Dedifferentiated amniotic fluid mesenchymal stem cell (primary cell): ENCODE measurements around the gene SLC15A1.
"Not testable (repeated sequence)": the region's sequence is repeated elsewhere in the genome, so short reads cannot be mapped to it uniquely, and the experiment has no call there.

ENCODE experiments used
- DNase-seq: peaks from one replicate; pipeline ENCODE4 v3.0.0-alpha.2; 2016; ENCODE audit errors: extremely low spot score

The SLC15A1 gene

DNA sequence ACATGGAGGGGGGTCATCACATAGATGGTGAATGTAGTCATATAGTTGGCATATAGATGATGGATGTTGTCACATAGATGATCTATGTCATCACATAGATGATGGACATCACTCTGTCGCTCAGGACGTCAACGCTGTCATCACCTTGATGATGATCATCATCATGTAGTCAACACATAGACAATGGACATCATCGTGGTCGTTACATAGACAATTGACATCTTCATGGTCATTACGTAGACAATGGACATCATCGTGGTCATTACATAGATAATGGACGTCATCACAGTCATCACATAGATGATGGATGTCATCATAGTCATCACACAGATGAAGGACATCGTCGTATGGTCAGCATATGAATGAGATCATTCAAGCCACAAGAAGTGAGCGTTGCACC is 28.6 kb upstream of the SLC15A1 start:
- no peak for DNase-seq

DNA sequence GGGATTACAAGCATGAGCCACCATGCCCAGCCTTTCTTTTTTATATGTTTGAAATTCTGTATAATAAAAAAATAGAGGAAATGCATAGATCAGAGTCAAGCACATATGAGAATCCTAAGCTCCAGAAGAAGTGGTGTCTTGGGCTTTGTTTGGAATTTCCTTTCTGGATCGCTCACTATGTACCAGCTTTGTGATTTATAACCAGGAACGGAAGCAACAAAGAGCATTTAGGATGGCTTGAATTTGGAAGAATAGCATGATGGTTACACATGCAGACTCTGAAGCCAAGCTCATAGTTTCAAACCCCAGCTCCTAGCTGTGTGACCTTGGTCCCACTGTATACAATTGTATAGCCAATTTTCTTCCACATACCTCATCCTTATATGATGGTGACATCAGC is 28.0 kb upstream of the SLC15A1 start:
- no peak for DNase-seq

DNA sequence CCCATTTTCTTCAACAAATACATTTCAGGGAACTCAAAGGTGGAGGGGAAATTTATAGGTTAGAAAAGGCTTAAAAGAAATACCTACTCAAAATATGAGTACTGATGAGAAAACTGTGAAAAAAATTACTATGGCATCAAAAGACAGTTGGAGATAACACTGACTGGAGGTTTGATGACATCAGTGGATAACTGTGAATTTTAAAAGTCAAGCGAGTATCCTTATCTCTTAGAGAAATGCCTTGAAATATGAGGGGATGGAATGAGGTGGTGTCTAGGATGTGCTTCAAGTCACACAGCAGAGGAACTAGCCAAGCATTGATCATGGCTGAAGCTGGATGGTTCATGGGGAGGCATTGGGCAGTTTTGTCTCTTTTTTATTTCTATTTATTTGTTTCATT is 27.2 kb upstream of the SLC15A1 start:
- no peak for DNase-seq

DNA sequence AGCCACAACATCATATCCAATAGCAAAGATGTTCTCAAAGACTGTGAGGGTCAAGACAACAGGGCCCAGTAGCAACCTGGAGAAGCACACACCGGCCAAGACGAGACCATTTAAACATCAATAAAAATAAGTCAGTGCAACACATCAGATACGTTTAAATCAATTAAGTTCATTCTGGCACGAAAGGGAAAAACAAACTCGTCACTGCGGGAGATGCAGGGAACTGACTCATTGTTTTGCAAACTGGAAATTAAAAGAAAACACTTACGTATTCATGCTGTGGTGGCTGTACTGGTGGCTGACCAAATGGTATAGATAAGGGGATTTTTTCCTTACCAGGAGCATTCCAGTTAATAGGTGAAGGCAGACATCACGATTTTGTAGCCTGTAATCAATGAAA is 26.3 kb upstream of the SLC15A1 start:
- no peak for DNase-seq

DNA sequence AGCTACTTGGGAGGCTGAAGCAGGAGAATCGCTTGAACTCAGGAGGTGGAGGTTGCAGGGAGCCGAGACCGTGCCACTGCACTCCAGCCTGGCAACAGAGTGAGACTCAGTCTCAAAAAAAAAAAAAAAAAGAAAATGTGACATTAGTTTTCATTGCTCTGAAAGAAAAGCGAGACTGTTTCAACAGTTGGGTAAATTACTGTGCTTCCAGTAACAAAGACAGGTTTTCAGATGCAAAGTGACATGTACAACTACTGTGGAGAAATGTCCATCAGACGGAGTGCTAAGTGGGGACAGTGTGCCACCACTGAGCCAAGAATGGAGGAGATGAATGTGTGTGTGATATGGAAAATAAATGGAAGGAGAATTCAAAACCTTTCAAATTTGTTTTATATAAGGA is 24.2 kb upstream of the SLC15A1 start:
- no peak for DNase-seq

DNA sequence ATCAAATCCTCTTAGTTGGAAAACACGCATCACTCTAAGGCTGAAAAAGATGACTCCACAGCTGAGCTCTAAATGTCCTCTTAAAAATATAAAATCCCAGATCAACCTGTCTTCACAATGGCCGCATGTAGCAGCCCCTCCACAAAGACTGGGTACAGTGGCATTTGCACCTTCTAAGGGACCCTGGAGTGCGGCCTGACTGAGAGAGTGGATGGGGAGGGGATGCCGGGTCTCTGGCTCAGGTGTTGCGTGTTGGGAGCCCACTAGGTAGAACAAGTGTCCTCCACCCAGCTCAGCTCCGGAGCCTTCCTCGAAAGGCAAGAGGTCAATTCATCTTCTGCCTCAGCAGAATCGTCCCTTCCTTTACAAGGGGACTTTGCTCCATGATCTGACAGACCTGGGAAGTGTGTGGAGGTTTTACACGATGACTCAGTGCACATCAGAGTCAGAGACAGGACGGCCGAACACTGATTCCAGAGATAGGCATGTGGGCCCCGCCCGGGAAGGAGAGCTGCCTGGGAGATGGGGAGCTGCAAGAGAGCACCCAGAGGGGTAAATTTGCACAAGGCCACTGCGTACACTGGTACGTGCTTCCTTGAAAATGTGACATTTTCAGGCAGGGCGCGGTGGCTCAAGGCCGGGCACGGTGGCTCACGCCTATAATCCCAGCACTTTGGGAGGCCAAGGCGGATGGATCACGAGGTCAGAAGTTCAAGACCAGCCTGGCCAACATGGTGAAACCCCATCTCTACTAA is 23.5 kb upstream of the SLC15A1 start:
- DNase-seq = peak; percentile 21

DNA sequence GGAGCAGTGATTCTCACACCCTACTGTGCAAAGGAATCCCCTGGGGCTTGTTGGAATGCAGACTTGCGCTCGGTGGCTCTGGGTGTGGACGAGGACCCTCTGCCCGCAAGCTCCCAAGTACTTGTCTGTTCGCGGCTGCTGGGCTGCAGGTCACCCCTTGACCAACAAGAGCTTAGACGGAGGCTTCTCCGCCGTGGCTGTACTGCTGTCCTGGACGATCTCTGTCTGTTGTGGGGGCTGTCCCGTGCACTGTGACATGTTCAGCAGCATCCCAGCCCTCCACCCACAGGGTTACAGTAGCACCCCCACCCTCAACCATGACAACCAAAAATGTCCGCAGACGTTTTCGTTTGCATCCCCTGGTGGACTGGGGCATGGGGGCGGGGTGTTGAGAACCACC is 22.9 kb upstream of the SLC15A1 start:
- no peak for DNase-seq

DNA sequence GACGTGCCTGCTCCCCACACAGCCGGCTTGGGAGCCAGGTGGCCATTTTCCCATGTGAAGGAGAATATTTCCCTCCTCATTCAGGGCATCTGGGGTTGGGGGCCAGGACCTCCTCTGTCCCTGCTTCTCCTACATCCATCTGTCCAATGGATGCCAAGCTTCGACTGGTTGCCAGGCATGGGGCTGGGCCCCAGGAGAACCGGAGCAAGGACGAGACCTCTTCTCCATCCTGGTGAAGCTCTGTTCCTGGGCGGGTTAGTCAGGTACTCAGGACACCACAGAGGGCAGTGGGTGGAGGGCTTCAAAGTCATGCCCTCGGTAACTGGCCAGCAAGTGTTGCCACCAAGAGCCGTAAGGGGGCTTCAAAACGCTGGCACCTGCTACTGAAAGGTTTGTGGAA is 22.3 kb upstream of the SLC15A1 start:
- DNase-seq = no peak

DNA sequence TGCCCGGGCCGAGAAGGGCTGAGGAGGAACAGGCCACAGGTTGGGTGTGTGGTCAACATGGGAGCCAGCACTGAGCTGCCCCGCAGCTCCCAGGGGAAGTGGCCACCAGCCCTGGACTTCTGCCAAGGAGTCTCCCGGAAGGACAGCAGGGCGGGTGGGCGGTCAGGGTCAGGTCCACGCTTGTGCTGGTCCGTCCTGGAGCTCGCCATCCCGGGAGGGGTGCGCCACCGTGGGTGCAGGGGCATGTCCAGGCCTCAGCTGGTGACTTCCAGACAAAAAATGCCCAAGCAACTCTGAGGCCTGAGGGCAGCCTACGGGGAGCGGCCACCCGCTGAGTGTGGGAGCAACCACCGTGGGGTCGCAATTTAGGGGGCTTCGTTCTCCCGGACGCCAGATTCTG is 21.4 kb upstream of the SLC15A1 start:
- no peak for DNase-seq

DNA sequence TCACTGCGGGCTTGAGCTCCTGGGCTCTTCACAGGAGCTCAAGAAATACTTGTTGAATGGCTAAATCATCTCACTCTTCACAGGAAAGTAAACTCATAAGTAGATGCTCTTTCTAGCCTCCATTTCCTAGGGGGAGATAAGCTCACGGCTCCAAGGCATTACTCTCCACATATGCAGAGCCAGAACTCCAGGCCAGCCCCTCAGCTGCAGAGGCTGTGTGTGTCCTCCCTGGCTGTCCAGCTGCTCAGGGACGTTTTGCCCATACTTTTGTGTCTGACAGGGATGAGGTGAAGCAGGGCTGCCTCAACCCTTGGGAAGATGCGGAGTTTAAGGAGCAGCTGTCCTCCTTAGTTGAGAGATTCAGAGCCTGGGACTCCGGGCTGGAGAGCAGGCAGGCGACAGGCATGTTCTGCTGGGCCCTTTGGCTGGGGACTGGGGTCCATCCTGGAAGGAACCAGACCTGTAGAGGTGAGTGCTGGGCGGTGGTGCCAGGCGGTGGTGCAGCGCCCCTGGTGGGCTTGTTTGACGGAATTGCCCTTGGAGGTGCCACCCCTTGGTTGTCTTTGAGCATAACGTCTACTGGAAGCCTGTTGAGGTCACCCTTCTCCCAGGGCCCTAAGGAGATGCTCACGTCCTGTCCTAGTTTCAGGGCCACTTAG is 20.5 kb upstream of the SLC15A1 start:
- no peak for DNase-seq

DNA sequence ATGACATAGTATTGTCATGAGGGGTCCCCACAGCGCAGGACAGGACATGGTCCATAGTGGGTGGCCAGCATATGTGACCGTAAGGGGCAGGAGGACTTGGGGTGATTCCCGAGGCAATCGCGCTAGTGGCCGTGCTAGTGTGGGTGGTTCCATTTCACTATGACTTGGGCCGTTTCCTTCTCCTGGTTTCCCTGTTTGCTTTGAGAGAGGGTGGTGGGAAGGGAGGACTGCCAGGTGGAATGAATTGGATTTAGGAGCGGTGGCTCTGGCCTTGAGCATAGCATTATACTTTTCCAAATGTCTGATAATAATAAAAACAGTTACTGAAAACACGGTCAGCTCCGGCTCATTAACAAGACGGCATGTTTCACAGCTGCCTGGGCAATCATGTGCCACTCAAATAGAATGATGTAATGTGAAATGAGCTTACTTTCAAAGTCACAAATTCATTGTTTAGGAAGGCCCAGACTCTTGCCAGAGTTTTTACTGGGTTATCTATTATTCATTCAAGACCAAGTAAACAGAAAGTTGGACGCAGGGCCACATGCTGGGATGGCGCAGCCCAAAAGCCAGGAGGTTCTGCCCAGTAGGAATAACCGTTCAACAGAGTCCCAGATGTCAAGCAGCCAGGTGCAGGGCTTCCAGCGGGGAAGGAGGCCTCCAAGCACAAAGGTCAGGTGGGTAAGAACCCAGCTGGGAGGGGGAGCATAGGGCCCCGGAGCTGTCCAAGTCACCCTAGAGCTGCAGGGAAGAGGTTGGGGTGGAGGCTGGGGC is 19.6 kb upstream of the SLC15A1 start:
- no peak for DNase-seq

DNA sequence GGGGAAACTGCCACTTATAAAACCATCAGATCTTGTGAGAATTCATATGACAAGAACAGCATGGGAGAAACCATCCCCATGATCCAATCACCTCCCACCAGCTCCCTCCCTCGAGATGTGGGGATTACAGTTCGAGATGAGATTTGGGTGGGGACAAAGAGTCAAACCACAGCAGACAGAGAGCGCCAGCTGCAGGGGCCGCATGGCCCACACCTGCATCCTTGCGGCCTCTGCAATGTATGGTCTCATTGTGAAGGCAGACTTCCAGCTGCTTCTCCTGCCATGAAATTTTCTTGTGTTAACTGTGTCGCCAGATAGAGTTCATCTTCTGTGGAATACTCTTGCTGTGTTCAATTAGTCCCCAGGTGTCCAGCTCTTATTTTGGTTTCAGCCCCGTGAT is 17.3 kb upstream of the SLC15A1 start:
- DNase-seq = no peak

DNA sequence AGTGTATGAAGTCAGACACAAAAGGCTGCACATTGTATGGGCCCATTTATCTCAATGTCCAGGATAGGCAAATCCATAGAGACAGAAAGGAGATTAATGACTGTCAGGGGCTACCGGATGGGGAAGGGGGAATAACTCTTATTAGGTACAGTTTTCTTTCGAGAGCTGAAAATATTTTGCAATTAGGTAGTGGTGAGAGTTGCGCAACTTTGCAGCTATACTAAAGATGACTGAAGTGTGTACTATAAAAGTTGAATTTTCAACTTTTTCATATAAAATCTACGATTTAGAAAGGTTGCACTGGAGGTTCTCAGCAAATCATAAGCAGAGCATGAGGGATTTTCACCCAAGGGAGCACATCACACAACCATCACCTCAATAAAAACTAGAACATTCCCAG is 16.1 kb upstream of the SLC15A1 start:
- no peak for DNase-seq

DNA sequence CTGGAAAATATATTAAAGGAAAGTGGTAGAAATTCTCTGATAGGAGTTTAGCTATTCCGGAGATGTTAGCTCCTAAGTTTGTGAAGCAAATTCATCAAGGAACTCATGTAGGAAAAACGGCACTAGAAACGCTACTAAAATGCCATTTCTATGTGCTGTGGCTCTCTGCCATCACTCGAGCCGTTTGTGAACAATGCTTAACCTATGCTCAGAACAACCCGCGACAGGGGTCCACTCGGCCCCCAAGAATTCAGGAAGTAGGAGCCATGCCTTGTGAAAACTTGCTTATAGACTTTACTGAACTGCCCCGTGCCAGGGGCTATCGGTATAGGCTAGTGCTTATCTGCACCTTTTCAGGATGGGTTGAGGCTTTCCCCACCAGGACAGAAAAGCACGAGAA is 14.2 kb upstream of the SLC15A1 start:
- DNase-seq = no peak

DNA sequence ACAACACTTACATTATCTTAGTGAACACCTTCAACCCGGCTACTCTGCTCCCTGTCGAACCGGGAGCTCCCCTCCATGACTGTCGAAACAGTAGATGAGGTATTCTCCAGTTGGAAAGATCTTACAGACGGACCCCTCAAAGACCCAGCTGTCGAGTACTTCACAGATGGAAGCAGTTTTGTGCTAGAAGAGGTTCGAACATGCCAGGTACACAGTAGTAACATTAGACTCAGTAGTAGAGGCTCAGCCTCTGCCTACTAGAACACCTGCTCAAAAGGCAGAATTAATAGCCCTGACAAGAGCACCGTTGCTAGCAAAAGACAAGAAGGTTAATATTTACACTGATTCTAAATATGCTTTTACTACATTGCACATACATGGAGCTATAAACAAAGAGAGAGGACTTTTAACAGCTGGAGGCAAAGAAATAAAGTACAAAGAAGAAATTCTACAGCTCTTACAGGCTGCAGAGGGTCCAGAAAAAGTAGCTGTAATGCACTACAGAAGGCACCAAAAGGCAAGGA is 13.6 kb upstream of the SLC15A1 start:
- no peak for DNase-seq

DNA sequence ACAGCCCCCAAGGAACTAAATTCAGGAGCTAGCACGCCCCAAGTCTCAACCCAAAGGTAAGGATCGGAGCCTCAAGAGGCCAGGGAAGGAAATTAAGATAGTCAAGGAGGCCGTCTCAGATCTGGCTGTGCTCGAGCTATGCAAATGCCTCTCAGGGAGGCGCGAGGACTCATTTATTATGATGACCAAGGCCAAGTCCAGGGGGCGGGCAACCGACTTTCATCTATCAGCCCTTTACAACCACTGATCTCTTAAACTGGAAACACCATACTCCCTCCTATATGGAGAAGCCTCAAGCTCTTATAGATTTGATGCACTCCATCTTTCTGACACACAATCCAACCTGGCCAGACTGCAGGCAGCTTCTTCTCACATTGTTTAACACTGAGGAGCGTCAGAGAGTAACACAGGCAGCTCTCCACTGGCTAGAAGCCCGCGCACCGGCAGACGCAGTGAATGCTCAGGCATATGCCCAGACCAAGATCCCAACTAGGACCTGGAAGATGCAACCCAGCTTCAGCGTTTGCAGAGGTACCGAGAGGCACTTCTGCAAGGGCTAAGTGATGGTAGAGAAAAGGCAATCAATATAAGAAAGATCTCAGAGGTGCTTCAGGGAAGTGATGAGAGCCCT is 9.6 kb upstream of the SLC15A1 start:
- no peak for DNase-seq

DNA sequence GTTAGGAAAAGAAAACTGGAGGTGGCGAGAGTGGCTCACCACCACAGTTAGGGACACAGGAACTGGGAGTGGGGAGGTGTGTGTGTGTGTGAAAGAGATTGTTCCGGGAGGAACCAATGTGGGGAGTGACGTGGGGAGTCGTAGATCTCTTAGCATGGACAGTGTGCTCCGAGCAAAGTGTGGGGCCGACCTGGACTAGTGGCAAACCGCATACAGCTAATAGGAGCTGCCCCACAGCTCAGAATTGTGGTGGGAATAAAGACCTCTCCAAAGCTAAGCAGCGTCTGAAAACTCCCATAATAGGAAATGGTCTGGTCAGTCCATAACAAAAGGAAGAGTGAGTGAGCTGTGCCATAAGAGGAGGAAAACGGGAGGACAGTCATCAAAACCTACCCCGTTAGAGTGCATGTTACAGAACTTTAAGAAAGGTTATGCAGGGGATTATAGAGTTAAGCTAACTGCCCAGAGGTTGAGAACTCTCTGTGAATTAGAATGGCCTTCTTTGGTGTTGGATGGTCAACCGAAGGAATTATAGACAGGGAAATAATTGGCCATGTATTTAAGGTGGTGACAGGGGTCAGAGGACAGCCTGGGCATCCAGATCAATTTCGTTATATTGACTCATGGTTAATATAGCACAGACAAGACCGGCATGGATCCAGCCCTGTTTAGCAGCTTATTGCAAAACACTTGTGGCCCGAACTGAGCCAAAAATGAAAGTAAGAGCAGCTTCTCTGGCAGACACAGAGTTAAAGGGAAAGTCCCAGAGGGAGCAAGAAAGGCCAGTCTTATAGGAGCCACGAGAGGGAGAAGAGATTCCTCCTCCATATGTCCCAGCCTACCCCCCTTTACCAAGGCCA is 8.9 kb upstream of the SLC15A1 start:
- DNase-seq = no peak

DNA sequence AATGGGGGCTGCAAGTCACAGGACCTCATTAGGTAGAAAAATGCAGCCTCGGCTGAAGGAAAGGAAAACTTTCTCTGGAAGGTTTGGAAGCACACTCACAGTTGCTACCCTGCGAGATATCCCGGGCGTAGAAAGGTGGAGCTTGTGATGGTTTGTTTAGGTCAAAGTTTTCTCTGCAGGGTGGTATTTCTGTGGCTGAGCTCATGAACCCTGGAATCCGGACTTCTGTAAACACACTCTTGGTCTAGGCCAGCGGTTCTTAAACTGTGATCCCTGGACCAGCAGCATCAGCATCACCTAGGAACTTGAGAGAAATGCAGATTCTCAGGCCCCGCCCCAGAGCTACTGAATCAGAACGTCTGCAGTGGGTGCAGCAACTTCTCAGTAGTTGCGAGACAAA is 3.3 kb upstream of the SLC15A1 start:
- no peak for DNase-seq

DNA sequence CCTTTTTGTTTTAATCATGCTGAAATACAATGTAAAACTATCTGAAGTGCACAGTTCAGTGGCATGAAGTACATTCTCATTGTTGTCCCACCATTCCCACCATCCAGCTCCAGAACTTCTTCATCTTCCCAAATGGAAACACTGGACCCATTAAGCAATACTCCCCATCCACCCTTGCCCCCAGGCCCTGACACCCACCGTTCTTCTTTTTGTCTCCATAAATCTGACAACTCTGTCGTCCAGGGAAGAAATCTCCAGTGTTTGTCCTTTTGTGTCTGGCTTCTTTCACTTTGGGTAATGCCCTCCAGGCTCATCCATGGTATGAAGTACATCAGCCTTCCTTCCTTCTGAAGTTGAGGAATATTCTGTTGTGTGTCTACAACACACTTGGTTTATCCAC is 2.6 kb upstream of the SLC15A1 start:
- no peak for DNase-seq

DNA sequence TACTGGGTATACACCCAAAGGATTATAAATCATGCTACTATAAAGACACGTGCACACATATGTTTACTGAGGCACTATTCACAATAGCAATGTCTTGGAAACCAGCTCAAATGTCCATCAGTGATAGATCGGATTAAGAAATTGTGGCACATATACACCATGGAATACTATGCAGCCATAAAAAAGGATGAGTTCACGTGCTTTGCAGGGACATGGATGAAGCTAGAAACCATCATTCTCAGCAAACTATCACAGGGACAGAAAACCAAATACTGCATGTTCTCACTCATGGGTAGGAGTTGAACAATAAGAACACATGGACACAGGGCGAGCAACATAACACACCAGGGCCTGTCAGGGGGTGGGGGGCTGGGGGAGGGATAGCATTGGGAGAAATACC is 2.0 kb upstream of the SLC15A1 start:
- DNase-seq = not testable (repeated sequence)

DNA sequence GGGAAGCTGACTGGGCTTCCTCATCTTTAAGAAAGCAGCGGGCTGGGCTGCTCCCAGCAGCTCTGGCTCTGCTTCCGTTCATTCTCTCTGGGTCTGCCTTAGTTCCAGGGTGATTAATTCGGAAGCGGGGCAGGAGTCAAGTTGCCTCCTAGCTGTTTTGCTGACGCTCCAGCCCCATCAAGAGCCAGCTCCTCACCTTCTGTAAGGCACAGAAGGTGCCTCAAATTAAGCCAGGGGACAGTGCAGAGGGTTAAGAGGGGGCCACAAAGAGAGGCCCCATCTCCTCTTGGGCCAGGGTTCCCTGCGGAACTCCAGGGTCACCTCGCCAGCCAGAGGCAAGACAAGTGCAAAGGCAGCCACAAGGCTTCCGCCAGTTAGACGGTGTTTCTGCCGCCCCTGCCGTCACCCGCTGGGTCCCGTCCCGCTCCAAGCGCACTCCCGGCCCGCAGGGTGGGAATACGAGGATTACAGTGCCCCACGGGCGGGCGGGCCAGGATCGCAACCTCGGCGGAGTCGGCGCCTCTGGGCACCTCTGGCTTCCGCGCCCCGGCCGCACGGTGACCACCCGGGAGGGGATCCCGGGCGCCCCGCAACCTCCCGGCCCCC is 508 bp downstream of the SLC15A1 start:
- DNase-seq = no peak
